OCI-LY3 (cell line): ENCODE data around the gene TNFAIP2.

ENCODE experiments used
- H2AFZ ChIP-seq: fragments of 200-600, 300-600 bp; shearing (Covaris generic); 2 replicates; pipeline ENCODE4 v1.6.0; 2014; ENCODE audit warnings: antibody characterized with exemption, low read depth, low read length
- H3K27ac ChIP-seq: fragments of 200-600, 300-600 bp; sonication (generic); 2 replicates; pipeline ENCODE4 v1.5.1; 2014; ENCODE audit warnings: mild to moderate bottlenecking, low read length, moderate library complexity, mixed read lengths
- H3K27me3 ChIP-seq: fragments of 200-600, 300-600 bp; sonication (generic); 2 replicates; pipeline ENCODE4 v1.6.1; 2014; ENCODE audit warnings: low read depth, low read length, mixed read lengths
- H3K36me3 ChIP-seq: fragments of 200-600, 300-600 bp; sonication (generic); replicated peaks from 2 replicates; pipeline ENCODE3; 2014; ENCODE audit warnings: low read depth, low read length, mixed read lengths
- H3K4me1 ChIP-seq: fragments of 300-600, 200-600 bp; sonication (generic); 2 replicates; pipeline ENCODE4 v1.6.1; 2014; ENCODE audit warnings: low read length, mixed read lengths
- H3K4me2 ChIP-seq: fragments of 200-600, 300-600 bp; sonication (generic); 2 replicates; pipeline ENCODE4 v1.6.1; 2014; ENCODE audit warnings: low read length, mixed read lengths
- H3K4me3 ChIP-seq: fragments of 300-600, 200-600 bp; sonication (generic); 2 replicates; pipeline ENCODE4 v1.5.1; 2014; ENCODE audit warnings: antibody characterized with exemption, mild to moderate bottlenecking, low read length, moderate library complexity
- H3K79me2 ChIP-seq: fragments of 300-600, 200-600 bp; shearing (Covaris generic); 2 replicates; pipeline ENCODE4 v1.6.1; 2014; ENCODE audit warnings: mild to moderate bottlenecking, low read length, mixed read lengths
- H3K9ac ChIP-seq: fragments of 300-600, 200-600 bp; shearing (Covaris generic); 2 replicates; pipeline ENCODE4 v1.6.0; 2014; ENCODE audit warnings: mild to moderate bottlenecking, low read length, moderate library complexity
- H3K9me3 ChIP-seq: fragments of 200-600, 300-600 bp; shearing (Covaris generic); 2 replicates; pipeline ENCODE4 v1.6.1; 2014; ENCODE audit warnings: low read length, mixed read lengths; ENCODE audit not compliant: insufficient read depth
- H4K20me1 ChIP-seq: fragments of 200-600, 300-600 bp; sonication (generic); 2 replicates; pipeline ENCODE4 v1.6.1; 2016; ENCODE audit warnings: low read length, mixed read lengths; ENCODE audit not compliant: insufficient read depth
- CTCF ChIP-seq: fragments of 200-600, 300-600 bp; sonication (generic); IDR thresholded peaks from 2 replicates; pipeline ENCODE4 v1.5.1; 2014; ENCODE audit warnings: antibody characterized with exemption, low read length, low read depth
- EZH2phosphoT487 ChIP-seq: fragments of 200-600 bp; shearing (Covaris generic); IDR thresholded peaks from 2 replicates; pipeline ENCODE4 v1.6.1; 2018; ENCODE audit warnings: antibody characterized with exemption, mixed run types, low read depth

TNFAIP2 gene

GRCh38 chr14:103131580-103131979 lies 8.3 kb downstream of the TNFAIP2 start:
- Histone ChIP-seq H3K4me1 (no peaks in the 10 kb centered on the region), H4K20me1 (no peaks in the 10 kb centered on the region), H3K27ac (no peak overlapping the region), H3K27me3 (no peaks in the 10 kb centered on the region), H3K79me2 (no peaks in the 10 kb centered on the region), H3K9me3 (no peaks in the 10 kb centered on the region), H2AFZ (no peak overlapping the region), H3K4me3 (no peak overlapping the region), H3K36me3 (no peaks in the 10 kb centered on the region), H3K9ac (no peak overlapping the region), H3K4me2 (no peak overlapping the region)
- TF ChIP-seq EZH2phosphoT487: no peak
- no peak for TF ChIP-seq CTCF

DNA sequence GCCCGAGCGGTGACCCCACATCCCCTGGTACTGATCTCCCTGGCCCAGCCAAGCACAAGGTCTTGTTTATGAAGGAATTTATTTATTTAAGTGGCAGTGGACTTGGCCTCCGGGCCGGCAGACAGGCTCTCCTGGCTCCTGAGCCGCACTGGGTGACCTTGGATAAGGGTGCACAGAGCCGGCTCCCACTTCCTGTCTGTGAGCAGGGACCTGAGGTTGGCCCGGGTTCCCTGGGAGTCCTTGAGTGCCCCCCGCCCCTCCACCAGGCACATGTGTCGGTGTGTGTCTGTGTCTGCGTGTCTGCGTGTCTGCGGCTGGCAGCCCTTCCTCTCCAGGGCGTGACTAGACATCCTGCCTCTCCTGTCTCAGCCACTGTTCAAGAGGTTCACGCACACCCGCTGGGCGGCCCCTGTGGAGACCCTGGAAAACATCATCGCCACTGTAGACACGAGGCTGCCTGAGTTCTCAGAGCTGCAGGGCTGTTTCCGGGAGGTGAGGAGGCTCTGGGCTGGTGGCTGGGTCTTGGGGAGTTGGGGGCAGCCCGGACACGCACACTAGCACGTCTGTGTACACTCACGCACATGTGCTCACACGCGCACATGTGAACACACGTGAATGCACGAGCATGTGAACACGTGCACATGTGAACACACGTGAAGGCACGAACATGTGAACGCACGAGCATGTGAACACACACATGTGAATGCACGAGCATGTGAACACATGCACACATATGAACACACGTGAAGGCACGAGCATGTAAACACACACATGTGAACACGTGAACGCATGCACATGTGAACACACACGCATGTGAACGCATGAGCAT lies 9.3 kb downstream of the TNFAIP2 start:
- Histone ChIP-seq H3K36me3 (no peaks in the 10 kb centered on the region), H3K27me3 (no peaks in the 10 kb centered on the region), H3K9ac (no peak overlapping the region), H3K4me2 (no peak overlapping the region), H3K4me1 (no peaks in the 10 kb centered on the region), H3K4me3 (no peak overlapping the region), H3K27ac (no peak overlapping the region), H3K79me2 (no peaks in the 10 kb centered on the region), H3K9me3 (no peaks in the 10 kb centered on the region), H2AFZ (no peak overlapping the region), H4K20me1 (no peaks in the 10 kb centered on the region)
- TF ChIP-seq EZH2phosphoT487 (no peak), CTCF (no peak)

DNA sequence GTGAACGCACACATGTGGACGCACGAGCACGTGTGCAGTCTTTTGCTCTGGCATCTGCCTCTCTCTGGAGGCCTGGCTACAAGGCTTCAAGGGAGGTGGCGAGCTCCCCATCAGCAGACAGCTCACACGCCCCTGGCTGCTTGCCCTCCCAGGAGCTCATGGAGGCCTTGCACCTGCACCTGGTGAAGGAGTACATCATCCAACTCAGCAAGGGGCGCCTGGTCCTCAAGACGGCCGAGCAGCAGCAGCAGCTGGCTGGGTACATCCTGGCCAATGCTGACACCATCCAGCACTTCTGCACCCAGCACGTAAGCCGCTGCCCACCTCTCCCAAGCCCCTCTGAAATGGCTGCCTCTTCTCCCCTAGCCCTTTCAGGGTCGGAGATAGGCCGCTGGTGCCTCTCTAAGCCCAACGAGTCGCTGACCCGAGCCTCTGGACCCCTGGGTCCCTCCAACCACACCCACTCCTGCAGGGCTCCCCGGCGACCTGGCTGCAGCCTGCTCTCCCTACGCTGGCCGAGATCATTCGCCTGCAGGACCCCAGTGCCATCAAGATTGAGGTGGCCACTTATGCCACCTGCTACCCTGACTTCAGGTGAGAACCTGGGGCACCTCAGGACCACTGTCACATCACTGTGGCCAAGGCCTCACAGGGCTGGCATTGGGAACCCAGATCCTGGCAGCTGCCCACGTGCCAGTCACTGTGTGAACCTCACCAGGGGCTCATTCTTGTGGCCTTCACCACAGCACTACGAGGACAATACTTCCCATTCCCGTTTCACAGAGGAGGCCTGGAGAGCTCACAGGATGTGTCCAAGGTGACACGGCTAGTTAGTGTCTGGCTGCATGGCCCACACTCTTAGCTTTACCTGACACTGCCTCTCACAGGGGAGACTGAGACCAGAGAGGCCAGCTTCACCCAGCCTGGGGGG lies 10.2 kb downstream of the TNFAIP2 start:
- Histone ChIP-seq H3K4me3 (no peak overlapping the region), H3K4me1 (no peaks in the 10 kb centered on the region), H3K27ac (no peak overlapping the region), H2AFZ (no peak overlapping the region), H4K20me1 (no peaks in the 10 kb centered on the region), H3K9ac (no peak overlapping the region), H3K4me2 (no peak overlapping the region), H3K79me2 (no peaks in the 10 kb centered on the region), H3K36me3 (no peaks in the 10 kb centered on the region), H3K27me3 (no peaks in the 10 kb centered on the region), H3K9me3 (no peaks in the 10 kb centered on the region)
- no peak for TF ChIP-seq CTCF
- no peak for TF ChIP-seq EZH2phosphoT487

DNA sequence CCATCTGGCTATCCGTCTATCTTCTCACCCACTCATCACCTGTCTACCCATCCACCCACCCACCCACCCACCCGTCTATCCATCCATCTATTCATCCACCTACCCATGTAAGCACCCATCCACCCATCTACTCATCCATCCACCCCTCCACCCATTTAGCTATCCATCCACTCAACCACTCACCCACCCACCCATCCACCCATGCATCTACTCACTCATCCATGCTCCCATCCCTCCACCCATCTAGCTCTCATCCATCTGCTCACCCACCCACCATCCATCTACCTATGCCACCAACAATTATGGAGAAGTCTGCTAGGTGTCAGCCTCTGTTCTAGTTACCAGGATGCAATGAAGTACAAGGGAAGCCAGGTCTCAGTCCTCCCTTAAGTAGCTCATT lies 11.1 kb downstream of the TNFAIP2 start:
- no peak overlapping the region for H3K9ac ChIP-seq
- no peaks in the 10 kb centered on the region for H4K20me1 ChIP-seq
- no peaks in the 10 kb centered on the region for H3K79me2 ChIP-seq
- no peak overlapping the region for H2AFZ ChIP-seq
- H3K36me3 ChIP-seq: no peaks in the 10 kb centered on the region
- TF ChIP-seq EZH2phosphoT487 (no peak), CTCF (no peak)
- H3K4me3 ChIP-seq: no peak overlapping the region
- no peaks in the 10 kb centered on the region for H3K9me3 ChIP-seq
- H3K4me2 ChIP-seq: no peak overlapping the region
- no peak overlapping the region for H3K27ac ChIP-seq
- no peaks in the 10 kb centered on the region for H3K27me3 ChIP-seq
- no peaks in the 10 kb centered on the region for H3K4me1 ChIP-seq
